SK-N-MC (cell line): ENCODE data around the gene CD27.

ENCODE experiments used
- EZH2 ChIP-seq: fragments of 200-600 bp; sonication (generic); IDR thresholded peaks from one replicate; pipeline ENCODE4 v1.6.1; 2017; ENCODE audit warnings: antibody characterized with exemption
- POLR2AphosphoS5 ChIP-seq: IDR thresholded peaks from 2 replicates; pipeline ENCODE4 v1.6.1; 2012; ENCODE audit warnings: mild to moderate bottlenecking, low read depth, low read length, borderline replicate concordance

DNA sequence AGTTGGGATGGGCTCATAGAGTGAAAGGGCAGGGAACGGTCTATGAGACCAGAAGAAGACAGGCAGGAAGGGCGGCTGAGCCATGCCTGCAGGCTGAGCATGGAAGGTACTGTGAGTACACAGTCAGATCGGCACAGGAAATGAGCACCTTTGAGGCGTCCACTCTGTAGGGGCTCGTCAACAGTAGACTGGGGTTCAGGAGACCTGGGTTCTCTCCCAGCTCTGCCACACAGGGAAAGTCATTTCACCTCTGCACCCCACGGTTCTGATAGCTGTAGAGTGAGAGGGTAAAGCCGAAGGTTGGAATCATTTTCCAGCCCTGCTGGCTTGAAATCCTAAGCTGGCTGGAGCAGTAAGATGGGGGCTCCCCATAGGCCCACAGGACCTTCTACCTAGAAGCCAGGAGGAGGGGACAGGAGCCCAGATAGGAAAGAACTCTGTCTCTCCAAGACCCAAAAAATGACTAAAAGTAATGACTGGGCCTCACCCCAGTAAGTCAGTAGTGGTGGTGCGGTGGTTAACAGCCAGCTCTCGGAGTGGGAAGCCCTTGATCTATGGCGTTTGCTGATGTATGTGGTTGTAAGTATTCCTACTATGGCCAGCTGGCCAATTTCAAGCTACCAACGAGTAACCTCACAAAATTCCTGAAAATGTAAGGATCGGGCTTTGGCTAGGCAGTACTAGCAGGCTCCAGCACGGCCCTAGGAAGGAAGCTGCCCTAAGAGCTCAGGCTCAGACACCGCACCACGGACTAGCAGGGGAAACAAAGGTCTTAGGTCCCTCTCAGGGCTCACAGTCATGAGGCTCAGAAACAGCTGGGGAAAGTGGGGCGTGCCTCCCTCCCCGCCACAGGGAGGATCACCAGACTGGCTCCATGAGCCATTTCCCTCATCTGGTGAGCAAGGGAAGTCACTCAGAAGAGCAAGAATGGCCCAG is 10.3 kb upstream of the CD27 start:
- TF ChIP-seq EZH2: no peak
- TF ChIP-seq POLR2AphosphoS5: no peak
